ENCODE data around the gene PDE8A. TPM values are rescaled to one million over a fixed set of nuclear protein-coding genes. Genes with fewer than 3 reads are reported as not detected.

The PDE8A gene
- total and polyA plus RNA-seq, 2 experiments from 2014 or later, result 5.6 to 7.5 TPM

DNA sequence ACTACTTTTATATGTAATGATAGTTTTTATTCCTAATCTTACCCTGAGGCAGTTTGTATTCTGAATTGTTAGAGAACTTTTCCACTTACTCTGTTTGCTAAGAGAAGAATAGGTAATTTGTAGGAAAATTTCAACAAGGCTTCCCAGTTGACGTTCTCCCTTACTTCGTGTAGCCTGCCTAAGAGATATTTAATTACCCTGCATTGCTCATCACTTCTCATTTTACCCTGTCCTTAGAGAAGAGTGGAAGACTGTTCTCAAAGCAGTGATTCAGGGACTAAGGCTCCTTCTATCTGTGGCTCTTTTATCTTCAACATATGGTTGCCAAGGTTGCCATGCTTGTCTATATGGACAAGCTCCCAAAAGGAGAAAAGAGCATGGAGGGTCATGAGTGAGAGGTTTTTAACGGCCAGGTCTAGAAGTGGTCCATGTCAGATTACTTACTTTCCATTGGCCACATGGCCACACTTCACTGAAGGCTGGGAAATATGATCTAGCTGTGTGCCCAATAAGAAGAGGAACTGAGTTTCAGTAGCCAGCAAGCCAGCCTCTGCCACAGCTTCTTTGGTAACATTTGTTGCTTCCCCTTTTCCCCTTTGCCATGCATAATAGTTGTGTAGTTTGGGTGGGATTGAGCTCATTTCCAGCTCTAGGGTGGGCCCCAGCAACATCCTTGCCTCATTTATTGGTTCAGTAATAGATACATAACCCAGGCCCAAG, 22.1 kb downstream of the PDE8A start (continued):
- TF ChIP-seq, protein P1, sequence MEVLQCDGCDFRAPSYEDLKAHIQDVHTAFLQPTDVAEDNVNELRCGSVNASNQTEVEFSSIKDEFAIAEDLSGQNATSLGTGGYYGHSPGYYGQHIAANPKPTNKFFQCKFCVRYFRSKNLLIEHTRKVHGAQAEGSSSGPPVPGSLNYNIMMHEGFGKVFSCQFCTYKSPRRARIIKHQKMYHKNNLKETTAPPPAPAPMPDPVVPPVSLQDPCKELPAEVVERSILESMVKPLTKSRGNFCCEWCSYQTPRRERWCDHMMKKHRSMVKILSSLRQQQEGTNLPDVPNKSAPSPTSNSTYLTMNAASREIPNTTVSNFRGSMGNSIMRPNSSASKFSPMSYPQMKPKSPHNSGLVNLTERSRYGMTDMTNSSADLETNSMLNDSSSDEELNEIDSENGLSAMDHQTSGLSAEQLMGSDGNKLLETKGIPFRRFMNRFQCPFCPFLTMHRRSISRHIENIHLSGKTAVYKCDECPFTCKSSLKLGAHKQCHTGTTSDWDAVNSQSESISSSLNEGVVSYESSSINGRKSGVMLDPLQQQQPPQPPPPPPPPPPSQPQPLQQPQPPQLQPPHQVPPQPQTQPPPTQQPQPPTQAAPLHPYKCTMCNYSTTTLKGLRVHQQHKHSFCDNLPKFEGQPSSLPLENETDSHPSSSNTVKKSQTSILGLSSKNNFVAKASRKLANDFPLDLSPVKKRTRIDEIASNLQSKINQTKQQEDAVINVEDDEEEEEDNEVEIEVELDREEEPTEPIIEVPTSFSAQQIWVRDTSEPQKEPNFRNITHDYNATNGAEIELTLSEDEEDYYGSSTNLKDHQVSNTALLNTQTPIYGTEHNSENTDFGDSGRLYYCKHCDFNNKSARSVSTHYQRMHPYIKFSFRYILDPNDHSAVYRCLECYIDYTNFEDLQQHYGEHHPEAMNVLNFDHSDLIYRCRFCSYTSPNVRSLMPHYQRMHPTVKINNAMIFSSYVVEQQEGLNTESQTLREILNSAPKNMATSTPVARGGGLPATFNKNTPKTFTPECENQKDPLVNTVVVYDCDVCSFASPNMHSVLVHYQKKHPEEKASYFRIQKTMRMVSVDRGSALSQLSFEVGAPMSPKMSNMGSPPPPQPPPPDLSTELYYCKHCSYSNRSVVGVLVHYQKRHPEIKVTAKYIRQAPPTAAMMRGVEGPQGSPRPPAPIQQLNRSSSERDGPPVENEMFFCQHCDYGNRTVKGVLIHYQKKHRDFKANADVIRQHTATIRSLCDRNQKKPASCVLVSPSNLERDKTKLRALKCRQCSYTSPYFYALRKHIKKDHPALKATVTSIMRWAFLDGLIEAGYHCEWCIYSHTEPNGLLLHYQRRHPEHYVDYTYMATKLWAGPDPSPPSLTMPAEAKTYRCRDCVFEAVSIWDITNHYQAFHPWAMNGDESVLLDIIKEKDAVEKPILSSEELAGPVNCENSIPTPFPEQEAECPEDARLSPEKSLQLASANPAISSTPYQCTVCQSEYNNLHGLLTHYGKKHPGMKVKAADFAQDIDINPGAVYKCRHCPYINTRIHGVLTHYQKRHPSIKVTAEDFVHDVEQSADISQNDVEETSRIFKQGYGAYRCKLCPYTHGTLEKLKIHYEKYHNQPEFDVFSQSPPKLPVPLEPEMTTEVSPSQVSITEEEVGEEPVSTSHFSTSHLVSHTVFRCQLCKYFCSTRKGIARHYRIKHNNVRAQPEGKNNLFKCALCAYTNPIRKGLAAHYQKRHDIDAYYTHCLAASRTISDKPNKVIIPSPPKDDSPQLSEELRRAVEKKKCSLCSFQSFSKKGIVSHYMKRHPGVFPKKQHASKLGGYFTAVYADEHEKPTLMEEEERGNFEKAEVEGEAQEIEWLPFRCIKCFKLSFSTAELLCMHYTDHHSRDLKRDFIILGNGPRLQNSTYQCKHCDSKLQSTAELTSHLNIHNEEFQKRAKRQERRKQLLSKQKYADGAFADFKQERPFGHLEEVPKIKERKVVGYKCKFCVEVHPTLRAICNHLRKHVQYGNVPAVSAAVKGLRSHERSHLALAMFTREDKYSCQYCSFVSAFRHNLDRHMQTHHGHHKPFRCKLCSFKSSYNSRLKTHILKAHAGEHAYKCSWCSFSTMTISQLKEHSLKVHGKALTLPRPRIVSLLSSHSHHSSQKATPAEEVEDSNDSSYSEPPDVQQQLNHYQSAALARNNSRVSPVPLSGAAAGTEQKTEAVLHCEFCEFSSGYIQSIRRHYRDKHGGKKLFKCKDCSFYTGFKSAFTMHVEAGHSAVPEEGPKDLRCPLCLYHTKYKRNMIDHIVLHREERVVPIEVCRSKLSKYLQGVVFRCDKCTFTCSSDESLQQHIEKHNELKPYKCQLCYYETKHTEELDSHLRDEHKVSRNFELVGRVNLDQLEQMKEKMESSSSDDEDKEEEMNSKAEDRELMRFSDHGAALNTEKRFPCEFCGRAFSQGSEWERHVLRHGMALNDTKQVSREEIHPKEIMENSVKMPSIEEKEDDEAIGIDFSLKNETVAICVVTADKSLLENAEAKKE (CRISPR knock-in tag; IDR thresholded peaks at IDR 0.05), result no peak
- TF ChIP-seq EZH2phosphoT487 (IDR thresholded peaks at IDR 0.05; ENCODE audit: unreplicated experiment) (no peak), EZH2 (IDR thresholded peaks at IDR 0.05; ENCODE audit: low read depth, unreplicated experiment) (no peak), NANOG (IDR thresholded peaks at IDR 0.05; ENCODE audit: borderline replicate concordance) (no peak), ZNF331 (CRISPR knock-in tag; IDR thresholded peaks at IDR 0.05; ENCODE audit: low read depth) (no peak)
- TF ChIP-seq, protein P2, sequence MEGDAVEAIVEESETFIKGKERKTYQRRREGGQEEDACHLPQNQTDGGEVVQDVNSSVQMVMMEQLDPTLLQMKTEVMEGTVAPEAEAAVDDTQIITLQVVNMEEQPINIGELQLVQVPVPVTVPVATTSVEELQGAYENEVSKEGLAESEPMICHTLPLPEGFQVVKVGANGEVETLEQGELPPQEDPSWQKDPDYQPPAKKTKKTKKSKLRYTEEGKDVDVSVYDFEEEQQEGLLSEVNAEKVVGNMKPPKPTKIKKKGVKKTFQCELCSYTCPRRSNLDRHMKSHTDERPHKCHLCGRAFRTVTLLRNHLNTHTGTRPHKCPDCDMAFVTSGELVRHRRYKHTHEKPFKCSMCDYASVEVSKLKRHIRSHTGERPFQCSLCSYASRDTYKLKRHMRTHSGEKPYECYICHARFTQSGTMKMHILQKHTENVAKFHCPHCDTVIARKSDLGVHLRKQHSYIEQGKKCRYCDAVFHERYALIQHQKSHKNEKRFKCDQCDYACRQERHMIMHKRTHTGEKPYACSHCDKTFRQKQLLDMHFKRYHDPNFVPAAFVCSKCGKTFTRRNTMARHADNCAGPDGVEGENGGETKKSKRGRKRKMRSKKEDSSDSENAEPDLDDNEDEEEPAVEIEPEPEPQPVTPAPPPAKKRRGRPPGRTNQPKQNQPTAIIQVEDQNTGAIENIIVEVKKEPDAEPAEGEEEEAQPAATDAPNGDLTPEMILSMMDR (conservative IDR thresholded peaks at IDR 0.05; ENCODE audit: low read depth in 2 of 2), result no peak
- TF ChIP-seq, protein P3, sequence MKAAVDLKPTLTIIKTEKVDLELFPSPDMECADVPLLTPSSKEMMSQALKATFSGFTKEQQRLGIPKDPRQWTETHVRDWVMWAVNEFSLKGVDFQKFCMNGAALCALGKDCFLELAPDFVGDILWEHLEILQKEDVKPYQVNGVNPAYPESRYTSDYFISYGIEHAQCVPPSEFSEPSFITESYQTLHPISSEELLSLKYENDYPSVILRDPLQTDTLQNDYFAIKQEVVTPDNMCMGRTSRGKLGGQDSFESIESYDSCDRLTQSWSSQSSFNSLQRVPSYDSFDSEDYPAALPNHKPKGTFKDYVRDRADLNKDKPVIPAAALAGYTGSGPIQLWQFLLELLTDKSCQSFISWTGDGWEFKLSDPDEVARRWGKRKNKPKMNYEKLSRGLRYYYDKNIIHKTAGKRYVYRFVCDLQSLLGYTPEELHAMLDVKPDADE (IDR thresholded peaks at IDR 0.05), result no peak
- TF ChIP-seq, protein P4, sequence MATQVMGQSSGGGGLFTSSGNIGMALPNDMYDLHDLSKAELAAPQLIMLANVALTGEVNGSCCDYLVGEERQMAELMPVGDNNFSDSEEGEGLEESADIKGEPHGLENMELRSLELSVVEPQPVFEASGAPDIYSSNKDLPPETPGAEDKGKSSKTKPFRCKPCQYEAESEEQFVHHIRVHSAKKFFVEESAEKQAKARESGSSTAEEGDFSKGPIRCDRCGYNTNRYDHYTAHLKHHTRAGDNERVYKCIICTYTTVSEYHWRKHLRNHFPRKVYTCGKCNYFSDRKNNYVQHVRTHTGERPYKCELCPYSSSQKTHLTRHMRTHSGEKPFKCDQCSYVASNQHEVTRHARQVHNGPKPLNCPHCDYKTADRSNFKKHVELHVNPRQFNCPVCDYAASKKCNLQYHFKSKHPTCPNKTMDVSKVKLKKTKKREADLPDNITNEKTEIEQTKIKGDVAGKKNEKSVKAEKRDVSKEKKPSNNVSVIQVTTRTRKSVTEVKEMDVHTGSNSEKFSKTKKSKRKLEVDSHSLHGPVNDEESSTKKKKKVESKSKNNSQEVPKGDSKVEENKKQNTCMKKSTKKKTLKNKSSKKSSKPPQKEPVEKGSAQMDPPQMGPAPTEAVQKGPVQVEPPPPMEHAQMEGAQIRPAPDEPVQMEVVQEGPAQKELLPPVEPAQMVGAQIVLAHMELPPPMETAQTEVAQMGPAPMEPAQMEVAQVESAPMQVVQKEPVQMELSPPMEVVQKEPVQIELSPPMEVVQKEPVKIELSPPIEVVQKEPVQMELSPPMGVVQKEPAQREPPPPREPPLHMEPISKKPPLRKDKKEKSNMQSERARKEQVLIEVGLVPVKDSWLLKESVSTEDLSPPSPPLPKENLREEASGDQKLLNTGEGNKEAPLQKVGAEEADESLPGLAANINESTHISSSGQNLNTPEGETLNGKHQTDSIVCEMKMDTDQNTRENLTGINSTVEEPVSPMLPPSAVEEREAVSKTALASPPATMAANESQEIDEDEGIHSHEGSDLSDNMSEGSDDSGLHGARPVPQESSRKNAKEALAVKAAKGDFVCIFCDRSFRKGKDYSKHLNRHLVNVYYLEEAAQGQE (IDR thresholded peaks at IDR 0.05; ENCODE audit: unreplicated experiment), result no peak
